Progenitor cell of endocrine pancreas (in vitro differentiated cells): ENCODE data around the gene SLITRK4. TPM values are rescaled to one million over a fixed set of nuclear protein-coding genes. Genes with fewer than 3 reads are reported as not detected.
A peak's percentile ranks its signal among the peaks of the same experiment; 100 is the strongest.

Experiments
- DNase-seq: peaks from one replicate; pipeline ENCODE4 v3.0.0; 2021; ENCODE audit warnings: low spot score; ENCODE audit not compliant: unreplicated experiment
- H3K27ac Mint-ChIP-seq: 2 replicates; pipeline ENCODE4 v1.8.0; 2021; ENCODE audit warnings: mild to moderate bottlenecking, moderate library complexity, mixed read lengths
- H3K27me3 Mint-ChIP-seq: 2 replicates; pipeline ENCODE4 v1.8.0; 2021; ENCODE audit warnings: mixed read lengths
- H3K36me3 Mint-ChIP-seq: 2 replicates; pipeline ENCODE4 v1.8.0; 2022; ENCODE audit warnings: mixed read lengths; ENCODE audit not compliant: insufficient read depth
- H3K4me1 Mint-ChIP-seq: 2 replicates; pipeline ENCODE4 v1.8.0; 2021; ENCODE audit warnings: low read depth, mixed read lengths
- H3K4me3 Mint-ChIP-seq: 2 replicates; pipeline ENCODE4 v1.8.0; 2021; ENCODE audit warnings: low read depth, mild to moderate bottlenecking, moderate library complexity, mixed read lengths
- H3K9me3 Mint-ChIP-seq: 2 replicates; pipeline ENCODE4 v1.8.0; 2021; ENCODE audit warnings: low read depth, mixed read lengths
- CTCF ChIP-seq: fragments of 200-600 bp; sonication (generic); IDR thresholded peaks from one replicate; pipeline ENCODE4 v1.5.0; 2021; ENCODE audit warnings: antibody characterized with exemption, mild to moderate bottlenecking; ENCODE audit not compliant: unreplicated experiment
- total RNA-seq: library from RNA; stranded (reverse); gene quantifications from 2 replicates; pipeline ENCODE4 v1.2.1, GENCODE V29; 2021

The SLITRK4 gene
- total RNA-seq, 1 donor from 2014 or later: 15.7 TPM

- Mint-ChIP-seq H3K4me3 (peak overlapping the region; percentile 94), H3K36me3 (peaks cover 6% of the 10 kb centered on the region), H3K4me1 (peaks cover 8% of the 10 kb centered on the region), H3K9me3 (peaks cover 12% of the 10 kb centered on the region), H3K27ac (peak overlapping the region; percentile 92), H3K27me3 (no peaks in the 10 kb centered on the region)
- no peak for TF ChIP-seq CTCF
- peak; percentile 24 for DNase-seq
These were observed 1.0 kb downstream of the SLITRK4 start for GRCh38 chrX:143634663-143635455.

GRCh38 chrX:143634309-143634662 is 1.6 kb downstream of the SLITRK4 start:
- no peak for TF ChIP-seq CTCF
- Mint-ChIP-seq H3K27me3 (no peaks in the 10 kb centered on the region), H3K27ac (no peak overlapping the region), H3K4me3 (peak overlapping the region; percentile 94), H3K9me3 (peaks cover 14% of the 10 kb centered on the region), H3K36me3 (peaks cover 7% of the 10 kb centered on the region), H3K4me1 (peaks cover 8% of the 10 kb centered on the region)
- DNase-seq: peak; percentile 9

GRCh38 chrX:143633461-143634308 is 2.2 kb downstream of the SLITRK4 start:
- peak overlapping the region; percentile 94 for H3K4me3 Mint-ChIP-seq
- H3K27ac Mint-ChIP-seq: peak overlapping the region; percentile 8
- peak; percentile 14 for DNase-seq
- H3K9me3 Mint-ChIP-seq: peaks cover 17% of the 10 kb centered on the region
- H3K27me3 Mint-ChIP-seq: no peaks in the 10 kb centered on the region
- peaks cover 8% of the 10 kb centered on the region for H3K4me1 Mint-ChIP-seq
- TF ChIP-seq CTCF: no peak
- peaks cover 11% of the 10 kb centered on the region for H3K36me3 Mint-ChIP-seq

- Mint-ChIP-seq H3K36me3 (peaks cover 13% of the 10 kb centered on the region), H3K4me3 (peak overlapping the region; percentile 94), H3K27ac (peak overlapping the region; percentile 8), H3K4me1 (peaks cover 8% of the 10 kb centered on the region), H3K27me3 (no peaks in the 10 kb centered on the region), H3K9me3 (peaks cover 23% of the 10 kb centered on the region)
- no peak for TF ChIP-seq CTCF
- DNase-seq: no peak
These were observed 3.1 kb downstream of the SLITRK4 start for GRCh38 chrX:143632625-143633410.

- no peak for TF ChIP-seq CTCF
- Mint-ChIP-seq H3K36me3 (peaks cover 3% of the 10 kb centered on the region), H3K9me3 (peaks cover 9% of the 10 kb centered on the region), H3K27ac (no peak overlapping the region), H3K4me1 (no peaks in the 10 kb centered on the region), H3K4me3 (no peak overlapping the region), H3K27me3 (no peaks in the 10 kb centered on the region)
- no peak for DNase-seq
These were observed 12.2 kb downstream of the SLITRK4 start for GRCh38 chrX:143623657-143624056.
